Activated B cell treated with CpG ODN at 0.5 μM for 24 hours (primary cell): ENCODE results near the gene TSPAN10. TPM values are rescaled to one million over a fixed set of nuclear protein-coding genes. Genes with fewer than 3 reads are reported as not detected.

Experiments
- ATAC-seq: fragments of 200-7000 bp; cut with Tn5 transposase; one replicate; pipeline ENCODE4 v1.10.0; 2021; ENCODE audit warnings: low read depth, mild to moderate bottlenecking, moderate library complexity
- CTCF ChIA-PET: fragments of 350-600 bp; sonication (Branson Sonifier 250); formaldehyde crosslinking; loops from one replicate; lab custom pipeline; 2021; ENCODE audit warnings: antibody characterized with exemption; lab: Charles Lee
- POLR2A ChIA-PET: fragments of 350-600 bp; sonication (Branson Sonifier 250); formaldehyde crosslinking; loops from one replicate; lab custom pipeline; 2021; ENCODE audit warnings: antibody characterized with exemption; lab: Charles Lee
- DNase-seq: peaks from one replicate; pipeline ENCODE4 v3.0.0; 2022
- H3K27ac Mint-ChIP-seq: one replicate; pipeline ENCODE4 v1.8.0; 2020; ENCODE audit warnings: mixed read lengths
- H3K27me3 Mint-ChIP-seq: one replicate; pipeline ENCODE4 v1.8.0; 2021; ENCODE audit warnings: mixed read lengths
- H3K36me3 Mint-ChIP-seq: one replicate; pipeline ENCODE4 v1.8.0; 2021; ENCODE audit warnings: low read depth, mixed read lengths
- H3K4me1 Mint-ChIP-seq: one replicate; pipeline ENCODE4 v1.8.0; 2021; ENCODE audit warnings: mixed read lengths
- H3K4me3 Mint-ChIP-seq: one replicate; pipeline ENCODE4 v1.8.0; 2020; ENCODE audit warnings: mild to moderate bottlenecking, mixed read lengths
- H3K9me3 Mint-ChIP-seq: one replicate; pipeline ENCODE4 v1.8.0; 2020; ENCODE audit warnings: mixed read lengths
- intact Hi-C: fragments of 100-400 bp; cut with micrococcal nuclease; formaldehyde crosslinking; loops from one replicate; pipeline ENCODE4 v1.15.1; 2024
- total RNA-seq: library from RNA; stranded (reverse); gene quantifications from 2 replicates; pipeline ENCODE4 v1.2.3, GENCODE V29; 2022
- TF ChIP-seq, protein P1 (sequence below): fragments of 200-600 bp; IDR thresholded peaks from one replicate; pipeline ENCODE4 v1.8.0; 2022; ENCODE audit warnings: antibody characterized with exemption, mild to moderate bottlenecking

TSPAN10 gene
- total RNA-seq, 1 donor from 2014 or later = 0.95 TPM

DNA sequence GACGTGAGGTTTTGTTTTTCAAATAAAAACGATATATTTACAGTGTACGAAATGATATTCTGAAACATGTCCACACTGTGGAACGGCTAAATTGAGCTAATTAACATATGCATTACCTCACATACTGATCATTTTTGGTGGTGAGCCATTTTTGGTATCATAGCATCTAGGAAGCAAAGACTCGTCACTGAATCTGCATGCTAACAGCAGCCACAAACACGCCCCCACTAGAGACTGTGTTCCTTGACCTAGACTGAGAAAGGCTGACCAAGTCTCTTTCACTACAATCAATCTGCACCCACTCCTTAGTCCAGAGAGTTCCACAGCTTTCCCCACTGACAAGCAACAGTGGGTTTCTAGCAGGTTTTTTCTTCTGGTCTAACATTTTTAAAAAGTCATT, 29.6 kb upstream of the TSPAN10 start:
- TF ChIP-seq, protein P1, sequence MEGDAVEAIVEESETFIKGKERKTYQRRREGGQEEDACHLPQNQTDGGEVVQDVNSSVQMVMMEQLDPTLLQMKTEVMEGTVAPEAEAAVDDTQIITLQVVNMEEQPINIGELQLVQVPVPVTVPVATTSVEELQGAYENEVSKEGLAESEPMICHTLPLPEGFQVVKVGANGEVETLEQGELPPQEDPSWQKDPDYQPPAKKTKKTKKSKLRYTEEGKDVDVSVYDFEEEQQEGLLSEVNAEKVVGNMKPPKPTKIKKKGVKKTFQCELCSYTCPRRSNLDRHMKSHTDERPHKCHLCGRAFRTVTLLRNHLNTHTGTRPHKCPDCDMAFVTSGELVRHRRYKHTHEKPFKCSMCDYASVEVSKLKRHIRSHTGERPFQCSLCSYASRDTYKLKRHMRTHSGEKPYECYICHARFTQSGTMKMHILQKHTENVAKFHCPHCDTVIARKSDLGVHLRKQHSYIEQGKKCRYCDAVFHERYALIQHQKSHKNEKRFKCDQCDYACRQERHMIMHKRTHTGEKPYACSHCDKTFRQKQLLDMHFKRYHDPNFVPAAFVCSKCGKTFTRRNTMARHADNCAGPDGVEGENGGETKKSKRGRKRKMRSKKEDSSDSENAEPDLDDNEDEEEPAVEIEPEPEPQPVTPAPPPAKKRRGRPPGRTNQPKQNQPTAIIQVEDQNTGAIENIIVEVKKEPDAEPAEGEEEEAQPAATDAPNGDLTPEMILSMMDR = no peak
- CTCF ChIA-PET = no interaction called here
- DNase-seq = no peak
- Mint-ChIP-seq H3K4me1 (no peaks in the 10 kb centered on the region), H3K9me3 (no peaks in the 10 kb centered on the region), H3K27ac (no peak overlapping the region), H3K27me3 (no peaks in the 10 kb centered on the region), H3K4me3 (no peak overlapping the region), H3K36me3 (peaks cover 70% of the 10 kb centered on the region)
- intact Hi-C loops = no loop called here
- no peak for ATAC-seq
- POLR2A ChIA-PET = interaction anchor here (2.2 kb wide), 1 partner anchor 9 kb away, joined by 6 read pairs; no protein-coding TSS in a partner anchor

- Mint-ChIP-seq H3K4me1 (no peaks in the 10 kb centered on the region), H3K27ac (no peak overlapping the region), H3K4me3 (no peak overlapping the region), H3K27me3 (no peaks in the 10 kb centered on the region), H3K36me3 (peaks cover 72% of the 10 kb centered on the region), H3K9me3 (no peaks in the 10 kb centered on the region)
- ATAC-seq = no peak
- DNase-seq = no peak
- ChIA-PET CTCF (no interaction called here), POLR2A (interaction anchor here (2.2 kb wide), 1 partner anchor 10 kb away, joined by 6 read pairs; no protein-coding TSS in a partner anchor)
- TF ChIP-seq, protein P1 = no peak
- intact Hi-C loops = no loop called here
These were observed 28.9 kb upstream of the TSPAN10 start for GRCh38 chr17:81608082-81608481.

DNA sequence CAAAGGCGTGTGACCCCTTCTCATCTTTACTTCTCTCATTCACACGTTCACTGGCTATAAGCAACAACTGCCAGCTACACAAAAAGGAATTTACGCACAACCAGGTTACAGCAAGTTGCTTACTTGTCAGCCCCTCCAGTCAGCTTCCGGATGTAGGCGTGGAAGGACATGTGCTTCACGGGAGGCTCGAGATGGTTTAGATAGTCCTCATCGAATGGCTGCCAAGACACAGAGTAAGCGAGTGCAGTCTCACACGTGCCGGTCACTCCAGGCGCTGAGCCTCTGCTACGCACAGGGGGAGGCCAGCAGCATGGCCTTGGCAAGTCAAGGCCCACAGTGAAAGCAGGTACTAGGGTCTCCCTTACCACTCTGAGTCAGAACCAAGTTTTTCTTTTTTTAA, 28.4 kb upstream of the TSPAN10 start:
- H3K27me3 Mint-ChIP-seq = no peaks in the 10 kb centered on the region
- H3K27ac Mint-ChIP-seq = no peak overlapping the region
- no peak overlapping the region for H3K4me3 Mint-ChIP-seq
- ATAC-seq (no peak), DNase-seq (no peak)
- H3K36me3 Mint-ChIP-seq = peaks cover 75% of the 10 kb centered on the region
- ChIA-PET POLR2A (interaction anchor here (2.2 kb wide), 1 partner anchor 11 kb away, joined by 6 read pairs; no protein-coding TSS in a partner anchor), CTCF (no interaction called here)
- H3K4me1 Mint-ChIP-seq = no peaks in the 10 kb centered on the region
- TF ChIP-seq, protein P1 = no peak
- intact Hi-C loops = no loop called here
- H3K9me3 Mint-ChIP-seq = no peaks in the 10 kb centered on the region

GRCh38 chr17:81609541-81610311, 27.3 kb upstream of the TSPAN10 start:
- ChIA-PET POLR2A (no interaction called here), CTCF (no interaction called here)
- Mint-ChIP-seq H3K36me3 (peaks cover 73% of the 10 kb centered on the region), H3K9me3 (no peaks in the 10 kb centered on the region), H3K4me1 (no peaks in the 10 kb centered on the region), H3K27ac (no peak overlapping the region), H3K4me3 (no peak overlapping the region), H3K27me3 (no peaks in the 10 kb centered on the region)
- DNase-seq (no peak), ATAC-seq (no peak)
- intact Hi-C loops = no loop called here
- TF ChIP-seq, protein P1 = no peak

DNA sequence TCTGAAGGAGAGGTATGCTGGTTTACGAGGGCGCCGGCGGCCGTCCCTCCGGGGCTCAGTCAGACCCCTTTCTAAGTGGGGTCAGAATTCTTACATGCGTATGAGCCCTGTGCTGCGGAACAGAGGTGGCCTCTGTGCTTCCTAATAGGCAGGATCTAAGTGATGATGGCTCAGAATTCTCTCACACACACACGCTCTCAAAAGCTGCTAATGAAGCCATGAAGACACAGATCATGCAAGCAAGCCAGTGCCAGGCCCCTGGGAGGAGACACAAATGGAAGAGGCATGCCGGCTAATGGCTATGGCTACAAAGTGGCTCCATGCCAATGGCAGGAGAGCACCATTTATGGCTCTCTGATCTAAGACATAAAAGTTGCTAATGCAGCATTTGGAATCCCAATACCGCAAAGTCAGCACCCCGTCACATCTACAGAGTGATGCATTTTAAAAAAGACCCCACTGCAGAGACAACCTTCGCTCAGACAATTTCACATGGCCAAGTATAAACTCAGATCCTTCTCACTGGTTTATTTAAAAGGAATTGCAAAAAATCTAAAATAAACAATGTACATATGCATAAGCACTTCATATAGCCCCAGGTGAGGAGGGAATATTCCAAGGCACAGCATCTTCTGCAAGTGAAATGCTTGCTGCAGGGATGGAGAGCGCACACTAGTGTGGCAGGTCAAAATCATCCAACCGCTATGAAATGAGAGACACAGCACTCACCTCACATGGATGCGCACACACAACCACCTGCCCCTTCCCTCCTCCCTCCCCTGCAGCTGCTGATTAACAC, 24.6 kb upstream of the TSPAN10 start:
- DNase-seq (no peak), ATAC-seq (no peak)
- intact Hi-C loops = no loop called here
- TF ChIP-seq, protein P1 = no peak
- no peaks in the 10 kb centered on the region for H3K9me3 Mint-ChIP-seq
- H3K4me3 Mint-ChIP-seq = no peak overlapping the region
- H3K27me3 Mint-ChIP-seq = no peaks in the 10 kb centered on the region
- H3K36me3 Mint-ChIP-seq = peaks cover 74% of the 10 kb centered on the region
- ChIA-PET CTCF (no interaction called here), POLR2A (no interaction called here)
- no peak overlapping the region for H3K27ac Mint-ChIP-seq
- H3K4me1 Mint-ChIP-seq = no peaks in the 10 kb centered on the region
